ENCODE results near the gene CCDC142. TPM values are rescaled to one million over a fixed set of nuclear protein-coding genes. Genes with fewer than 3 reads are reported as not detected.

The CCDC142 gene
- total and polyA plus RNA-seq, 3 donors from 2014 or later = 15.5 to 30.2 (median 29.4) TPM

GRCh38 chr2:74454654-74455511 is 27.9 kb downstream of the CCDC142 start, which contains the start of gene INO80B:
Gene INO80B, plus strand, starts transcription at chr2:74455087. Its CDS starts 30 bp downstream, at chr2:74455117.
- TF ChIP-seq POLR2A (IDR thresholded peaks at IDR 0.05) = no peak
- peak in 1 of 3 experiments; percentile 3 for TF ChIP-seq CTCF (IDR thresholded peaks at IDR 0.05)
- DNase-seq = peak; percentile 97
- H3K27ac ChIP-seq = peak within 1 kb of the TSS in 1 of 2 donors; percentile 54

GRCh38 chr2:74450570-74451190 is 32.1 kb downstream of the CCDC142 start:
- TF ChIP-seq POLR2A (IDR thresholded peaks at IDR 0.05) (no peak), CTCF (IDR thresholded peaks at IDR 0.05) (no peak)
- H3K36me3 ChIP-seq (ENCODE audit: low read depth, missing control alignments) = no peaks in the 10 kb centered on the region
- no peak overlapping the region for H3K27ac ChIP-seq
- peaks cover 6% of the 10 kb centered on the region for H3K4me1 ChIP-seq
- H3K27me3 ChIP-seq = no peaks in the 10 kb centered on the region
- intact Hi-C loops (cut with DNase I; ENCODE audit: low total_unique reads) = no loop called here
- no peak for DNase-seq
- H3K4me3 ChIP-seq = no peak overlapping the region
- WGBS, 2 donors = 72 to 85% methylated on average over 3 of the region's 3 CpGs
- H3K9me3 ChIP-seq = no peaks in the 10 kb centered on the region

More at GRCh38 chr2:74454654-74455511, 27.9 kb downstream of the CCDC142 start, which contains the start of gene INO80B:
- WGBS, 2 donors = 0 to 1% methylated on average over 26 to 40 of the region's 40 CpGs
- Histone ChIP-seq H3K4me1 (peaks cover 24% of the 10 kb centered on the region), H3K27me3 (no peaks in the 10 kb centered on the region), H3K4me3 (peak within 1 kb of the TSS; percentile 58 to 72), H3K36me3 (ENCODE audit: low read depth, missing control alignments) (no peaks in the 10 kb centered on the region), H3K9me3 (no peaks in the 10 kb centered on the region)
- intact Hi-C loops (cut with DNase I; ENCODE audit: low total_unique reads) = no loop called here

GRCh38 chr2:74448771-74449170 is 34.0 kb downstream of the CCDC142 start:
- intact Hi-C loops (cut with DNase I; ENCODE audit: low total_unique reads) = no loop called here
- Histone ChIP-seq H3K4me1 (no peaks in the 10 kb centered on the region), H3K4me3 (no peak overlapping the region), H3K27me3 (no peaks in the 10 kb centered on the region), H3K27ac (no peak overlapping the region), H3K36me3 (ENCODE audit: low read depth, missing control alignments) (no peaks in the 10 kb centered on the region), H3K9me3 (no peaks in the 10 kb centered on the region)
- DNase-seq = no peak
- WGBS, 2 donors = 74 to 83% methylated on average over 2 of the region's 2 CpGs
- TF ChIP-seq CTCF (IDR thresholded peaks at IDR 0.05) = no peak
- TF ChIP-seq POLR2A (IDR thresholded peaks at IDR 0.05) = no peak

- H3K27ac ChIP-seq = no peak overlapping the region
- intact Hi-C loops (cut with DNase I; ENCODE audit: low total_unique reads) = no loop called here
- TF ChIP-seq CTCF (IDR thresholded peaks at IDR 0.05) (no peak), POLR2A (IDR thresholded peaks at IDR 0.05) (no peak)
- H3K27me3 ChIP-seq = no peaks in the 10 kb centered on the region
- no peaks in the 10 kb centered on the region for H3K36me3 ChIP-seq (ENCODE audit: low read depth, missing control alignments)
- DNase-seq = no peak
- no peak overlapping the region for H3K4me3 ChIP-seq
- no peaks in the 10 kb centered on the region for H3K4me1 ChIP-seq
- 80 to 87% methylated on average over 5 of the region's 5 CpGs for WGBS, 2 donors
- no peaks in the 10 kb centered on the region for H3K9me3 ChIP-seq
Measured at GRCh38 chr2:74447230-74447999, 35.4 kb downstream of the CCDC142 start.

Measured in testis (tissue), 3 donors.